IPS DF 4.7 (cell line): ENCODE data around the gene ZNF77.
"Not testable (repeated sequence)": the region's sequence is repeated elsewhere in the genome, so short reads cannot be mapped to it uniquely, and the experiment has no call there.

ENCODE experiments used
- DNase-seq: peaks from one replicate; pipeline ENCODE4 v3.0.0-alpha.2; 2013; ENCODE audit warnings: low spot score; ENCODE audit errors: extremely low read depth

The ZNF77 gene

GRCh38 chr19:2970201-2970835 lies 25.5 kb upstream of the ZNF77 start:
- DNase-seq: no peak

GRCh38 chr19:2969104-2969504 lies 24.3 kb upstream of the ZNF77 start:
- no peak for DNase-seq

DNA sequence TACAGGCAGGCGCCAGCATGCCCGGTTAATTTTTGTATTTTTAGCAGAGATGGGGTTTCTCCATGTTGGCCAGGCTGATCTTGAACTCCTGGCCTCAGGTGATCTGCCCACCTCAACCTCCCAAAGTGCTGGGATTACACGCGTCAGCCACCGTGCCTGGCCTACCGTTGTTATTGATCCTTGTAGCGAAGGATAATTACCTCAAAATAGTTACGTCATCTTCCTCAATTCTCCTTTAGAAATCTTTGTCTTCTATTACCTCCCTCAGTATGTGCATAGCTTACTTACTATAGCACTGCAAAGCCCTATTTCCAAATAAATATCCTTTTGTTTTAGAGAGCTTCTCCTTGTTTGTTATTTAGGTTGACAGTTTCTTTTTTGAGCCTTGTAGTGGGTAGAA lies 23.2 kb upstream of the ZNF77 start:
- no peak for DNase-seq

- DNase-seq: no peak
These were observed 20.1 kb upstream of the ZNF77 start for GRCh38 chr19:2964874-2965273.

DNA sequence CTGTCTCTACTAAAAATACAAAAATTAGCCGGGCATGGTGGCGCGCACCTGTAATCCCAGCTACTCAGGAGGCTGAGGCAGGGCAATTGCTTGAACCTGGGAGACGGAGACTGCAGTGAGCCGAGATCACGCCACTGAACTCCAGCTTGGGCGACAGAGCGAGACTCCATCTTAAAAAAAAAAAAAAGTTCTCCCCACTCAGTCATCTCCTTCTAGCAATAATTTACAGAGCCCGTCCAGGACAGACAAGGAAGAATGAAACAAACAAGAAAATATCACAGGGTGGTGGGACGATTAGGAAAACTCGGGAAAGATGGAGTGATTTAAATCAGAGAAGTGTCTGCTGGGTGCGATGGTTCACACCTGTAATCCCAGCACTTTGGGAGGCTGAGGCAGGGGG lies 18.9 kb upstream of the ZNF77 start:
- DNase-seq: not testable (repeated sequence)

- no peak for DNase-seq
These were observed 18.4 kb upstream of the ZNF77 start for GRCh38 chr19:2963122-2963521.

DNA sequence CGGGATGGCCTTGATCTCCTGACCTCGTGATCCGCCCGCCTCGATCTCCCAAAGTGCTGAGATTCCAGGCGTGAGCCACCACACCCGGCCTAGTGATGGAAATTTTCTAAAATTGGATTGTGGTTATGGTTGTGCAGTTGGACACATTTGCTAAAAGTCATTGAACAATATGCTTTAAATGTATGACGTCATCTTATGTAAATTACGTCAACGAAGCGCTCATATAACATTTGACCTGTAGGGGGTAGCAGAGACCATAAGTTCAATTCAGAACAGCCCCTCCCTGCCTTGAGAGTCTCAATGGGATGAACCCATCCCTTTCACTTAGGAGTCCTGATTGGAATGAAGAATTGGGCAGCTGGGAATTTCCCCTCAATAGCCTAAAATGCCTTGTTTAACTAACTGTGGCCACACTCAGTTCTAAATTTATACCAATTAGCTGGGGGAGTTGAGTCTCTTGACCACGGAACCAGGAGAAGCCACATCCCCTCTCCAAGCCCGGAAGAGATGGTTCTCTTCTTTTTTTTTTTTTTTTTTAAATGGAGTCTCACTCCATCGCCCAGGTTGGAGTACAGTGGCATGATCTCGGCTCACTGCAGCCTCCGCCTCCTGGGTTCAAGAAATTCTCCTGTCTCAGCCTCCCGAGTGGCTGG lies 17.4 kb upstream of the ZNF77 start:
- no peak for DNase-seq

- DNase-seq: no peak
These were observed 15.3 kb upstream of the ZNF77 start for GRCh38 chr19:2960120-2960519.

DNA sequence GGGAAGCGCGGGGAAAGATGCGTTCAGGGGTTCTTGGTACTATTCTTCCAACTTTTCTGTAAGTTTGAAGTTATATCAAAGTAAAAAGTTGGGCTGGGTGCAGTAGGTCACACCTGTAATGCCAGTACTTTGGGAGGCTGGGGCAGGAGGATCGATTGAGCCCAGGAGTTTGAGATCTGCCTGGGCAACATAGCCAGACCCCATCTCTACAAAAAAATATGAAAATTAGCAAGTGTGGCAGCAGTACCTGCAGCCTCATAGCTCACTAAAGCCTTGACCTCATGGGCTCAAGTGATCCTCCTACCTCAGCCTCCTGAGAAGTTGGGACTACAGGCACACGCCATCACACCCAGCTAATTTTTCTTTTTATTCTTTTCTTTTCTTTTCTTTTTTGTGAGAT lies 12.4 kb upstream of the ZNF77 start:
- DNase-seq: no peak

GRCh38 chr19:2952953-2953481 lies 8.2 kb upstream of the ZNF77 start:
- DNase-seq: no peak

DNA sequence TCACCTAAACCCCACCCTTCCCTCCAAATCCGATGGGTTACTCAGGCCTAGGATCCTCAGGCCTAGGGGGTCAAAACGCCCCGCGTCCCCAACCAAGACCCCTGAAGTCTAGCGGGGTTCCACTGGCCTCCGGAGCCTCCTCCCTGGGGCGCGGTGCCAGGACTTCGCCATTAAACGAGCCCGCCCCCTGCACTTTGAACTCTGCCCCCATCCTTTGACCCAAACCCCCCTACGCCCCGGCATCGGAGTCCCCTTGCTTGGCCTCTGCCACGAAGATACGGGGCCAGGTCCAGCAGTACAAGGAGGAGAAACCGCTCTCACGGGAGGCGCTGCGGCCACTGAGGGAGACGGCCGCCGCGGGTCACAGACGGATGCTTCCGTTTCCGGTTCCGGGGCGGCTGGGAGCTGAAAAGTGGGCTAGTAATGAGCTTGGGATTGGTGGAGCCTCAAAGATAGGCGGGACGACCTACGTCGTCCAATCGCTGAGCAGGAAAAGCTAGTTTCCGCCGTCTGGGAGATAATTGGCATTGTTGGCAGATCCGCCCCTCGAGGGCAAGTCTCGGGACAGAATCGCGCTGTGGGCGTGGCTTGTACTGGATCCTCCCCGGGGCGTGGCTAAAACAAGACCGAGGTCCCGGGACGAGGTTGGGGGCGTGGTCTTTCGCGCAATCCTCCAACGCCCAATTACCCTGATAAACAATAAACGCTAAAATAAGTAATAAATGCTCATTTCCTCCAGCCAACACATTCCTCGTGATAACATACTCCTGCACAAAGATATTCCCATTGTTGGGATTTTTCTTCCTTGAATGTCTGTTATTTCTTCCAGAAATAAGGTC lies 5.7 kb upstream of the ZNF77 start:
- DNase-seq: peak; percentile 96

DNA sequence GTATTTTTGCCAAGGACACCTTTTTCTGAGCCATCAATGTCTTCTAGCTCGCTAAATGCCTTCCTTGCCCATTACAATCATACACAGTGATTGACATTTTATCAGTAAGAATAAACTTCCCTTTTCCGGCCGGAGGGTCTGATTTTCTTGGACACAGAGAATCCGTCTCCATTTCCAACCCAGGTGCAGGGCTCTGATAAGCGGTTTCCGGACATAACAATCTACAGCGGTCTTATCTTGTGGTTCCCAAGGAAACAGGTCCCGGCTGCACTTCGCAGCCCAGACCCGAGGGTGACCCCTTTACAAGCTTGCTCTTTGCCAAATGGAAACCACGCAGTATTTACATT lies 5.1 kb upstream of the ZNF77 start:
- no peak for DNase-seq

GRCh38 chr19:2945575-2946184 lies 909 bp upstream of the ZNF77 start:
- DNase-seq: no peak

GRCh38 chr19:2944403-2944774 lies 382 bp downstream of the ZNF77 start:
- DNase-seq: no peak

DNA sequence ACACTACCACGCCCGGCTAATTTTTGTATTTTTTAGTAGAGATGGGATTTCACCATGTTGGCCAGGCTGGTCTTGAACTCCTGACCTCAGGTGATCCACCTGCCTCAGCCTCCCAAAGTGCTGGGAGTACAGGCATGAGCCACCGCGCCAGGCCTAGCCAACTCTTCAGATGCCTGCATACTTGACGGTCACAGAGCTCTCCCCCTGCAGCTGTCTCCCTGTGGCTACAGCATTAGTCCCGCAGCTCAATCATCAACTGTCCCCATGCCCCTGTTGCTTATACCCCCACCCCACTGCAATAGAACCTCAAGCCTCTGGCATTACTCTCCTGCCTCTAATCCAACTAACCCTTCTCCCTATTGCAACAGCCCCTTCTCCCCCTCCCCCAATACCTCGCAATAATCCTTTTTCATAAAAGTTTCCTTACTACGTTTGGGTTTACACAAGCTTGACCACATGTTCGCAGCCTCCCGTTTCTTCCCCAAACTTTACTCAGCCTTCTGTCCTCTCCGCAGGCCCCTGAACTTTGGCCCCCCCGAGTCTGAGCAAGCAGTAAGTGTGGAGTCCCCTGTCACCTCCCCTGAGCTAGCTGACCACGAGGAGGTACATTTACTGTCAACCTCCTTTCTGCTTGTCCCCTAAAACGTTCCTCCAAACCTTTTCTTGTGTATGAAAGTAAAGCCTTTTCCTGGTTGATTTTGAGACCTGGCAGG lies 1.7 kb downstream of the ZNF77 start:
- no peak for DNase-seq

- not testable (repeated sequence) for DNase-seq
These were observed 8.9 kb downstream of the ZNF77 start for GRCh38 chr19:2935863-2936262.

GRCh38 chr19:2933490-2933910 lies 11.3 kb downstream of the ZNF77 start:
- no peak for DNase-seq

- no peak for DNase-seq
These were observed 17.7 kb downstream of the ZNF77 start for GRCh38 chr19:2927032-2927430.

DNA sequence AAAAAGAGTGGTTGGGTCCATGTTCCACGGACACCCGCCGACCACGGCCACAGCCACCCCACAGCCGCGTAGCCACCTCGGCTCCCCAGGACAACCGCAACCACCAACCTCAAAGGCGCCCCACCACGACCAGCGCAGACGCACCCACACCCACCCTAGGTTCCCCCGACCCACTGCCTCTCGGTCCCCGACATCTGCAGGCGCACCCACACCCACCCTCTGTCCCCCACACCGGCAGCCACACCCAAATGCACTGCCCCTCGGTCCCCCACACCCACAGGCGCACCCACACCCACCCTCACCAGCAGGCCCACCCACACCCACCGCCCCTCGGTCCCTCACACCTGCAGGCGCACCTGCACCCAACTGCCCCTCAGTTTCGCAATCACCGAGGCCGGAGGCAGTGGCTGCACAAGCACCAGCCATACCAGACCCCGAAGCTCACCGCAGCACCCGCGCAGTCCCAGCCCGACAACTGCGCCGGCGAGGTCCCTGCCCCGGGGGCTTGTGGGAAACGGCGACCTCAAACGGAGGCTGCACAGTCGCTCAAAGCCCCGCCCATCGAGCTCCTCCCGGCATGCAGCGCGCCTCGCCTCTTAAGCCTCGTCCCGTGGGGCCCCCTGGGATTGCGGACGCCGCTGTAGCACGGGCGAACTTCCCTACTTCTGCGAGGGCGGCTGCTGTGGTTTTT lies 18.3 kb downstream of the ZNF77 start:
- DNase-seq: no peak

- no peak for DNase-seq
These were observed 21.3 kb downstream of the ZNF77 start for GRCh38 chr19:2923510-2923909.

DNA sequence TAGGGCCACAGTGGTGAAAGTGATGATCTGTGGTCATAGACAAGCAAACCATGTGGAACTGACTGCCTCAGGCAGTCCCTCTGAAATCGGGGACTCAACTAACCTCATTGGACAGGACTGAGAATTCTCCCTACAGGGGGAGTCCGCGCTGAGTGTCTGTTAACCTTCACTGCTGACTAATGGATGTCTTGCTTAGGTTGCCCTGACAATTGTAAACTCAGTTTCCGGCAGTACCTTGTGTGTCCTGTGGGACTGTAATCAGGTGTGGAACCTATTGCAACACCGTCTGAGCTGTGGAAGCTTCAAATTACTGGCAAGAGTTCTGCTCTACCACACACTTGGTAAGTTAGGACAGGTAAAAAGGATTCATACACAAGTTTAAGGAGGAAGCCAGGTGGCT lies 21.8 kb downstream of the ZNF77 start:
- DNase-seq: no peak
